Measurements from ENCODE around the gene BMPR2. TPM values are rescaled to one million over a fixed set of nuclear protein-coding genes. Genes with fewer than 3 reads are reported as not detected.
"Not testable (repeated sequence)": the region's sequence is repeated elsewhere in the genome, so short reads cannot be mapped to it uniquely, and the experiment has no call there.

Gene BMPR2
- total RNA-seq, 1 donor, result 12.9 TPM

- H3K27me3 ChIP-seq (ENCODE audit: insufficient read depth, low read length), result no peaks in the 10 kb centered on the region
- no peaks in the 10 kb centered on the region for H3K4me1 ChIP-seq (ENCODE audit: insufficient read depth, low read length)
- H3K9me3 ChIP-seq (ENCODE audit: low read depth, low read length), result no peaks in the 10 kb centered on the region
Measured at GRCh38 chr2:202564226-202564625, 188.1 kb downstream of the BMPR2 start.

GRCh38 chr2:202566286-202566685, 190.2 kb downstream of the BMPR2 start:
- Histone ChIP-seq H3K9me3 (ENCODE audit: low read depth, low read length) (no peaks in the 10 kb centered on the region), H3K27me3 (ENCODE audit: insufficient read depth, low read length) (no peaks in the 10 kb centered on the region), H3K4me1 (ENCODE audit: insufficient read depth, low read length) (no peaks in the 10 kb centered on the region), H3K4me3 (ENCODE audit: low read length) (no peak overlapping the region)

More at GRCh38 chr2:202564226-202564625, 188.1 kb downstream of the BMPR2 start:
- no peak overlapping the region for H3K4me3 ChIP-seq (ENCODE audit: low read length)

DNA sequence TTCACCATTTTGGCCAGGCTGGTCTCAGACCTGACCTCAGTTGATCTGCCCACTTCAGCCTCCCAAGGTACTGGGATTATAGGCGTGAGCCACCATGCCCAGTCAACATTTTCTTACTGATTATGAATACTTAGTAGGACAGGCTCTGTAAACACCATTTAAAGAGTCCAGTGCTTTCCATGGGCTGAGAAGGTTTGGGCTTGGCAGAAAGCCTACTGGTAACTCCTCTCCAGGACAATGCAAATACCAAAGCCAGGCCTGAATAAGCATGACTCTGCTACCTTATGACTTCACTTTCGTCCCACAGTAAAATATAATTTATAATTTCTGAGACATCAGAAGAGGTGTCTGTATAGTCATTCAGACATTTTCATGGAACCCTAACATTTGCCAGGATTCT, 198.4 kb downstream of the BMPR2 start:
- no peak overlapping the region for H3K4me3 ChIP-seq (ENCODE audit: low read length)
- H3K4me1 ChIP-seq (ENCODE audit: insufficient read depth, low read length), result no peaks in the 10 kb centered on the region
- H3K9me3 ChIP-seq (ENCODE audit: low read depth, low read length), result no peaks in the 10 kb centered on the region
- H3K27me3 ChIP-seq (ENCODE audit: insufficient read depth, low read length), result no peaks in the 10 kb centered on the region

GRCh38 chr2:202575194-202575593, 199.1 kb downstream of the BMPR2 start:
- not testable (repeated sequence) for H3K4me3 ChIP-seq (ENCODE audit: low read length); H3K9me3 ChIP-seq (ENCODE audit: low read depth, low read length); H3K4me1 ChIP-seq (ENCODE audit: insufficient read depth, low read length); H3K27me3 ChIP-seq (ENCODE audit: insufficient read depth, low read length)

GRCh38 chr2:202577250-202578183, 201.4 kb downstream of the BMPR2 start:
- Histone ChIP-seq H3K4me3 (ENCODE audit: low read length) (no peak overlapping the region), H3K9me3 (ENCODE audit: low read depth, low read length) (no peaks in the 10 kb centered on the region), H3K4me1 (ENCODE audit: insufficient read depth, low read length) (no peaks in the 10 kb centered on the region), H3K27me3 (ENCODE audit: insufficient read depth, low read length) (no peaks in the 10 kb centered on the region)

- H3K4me1 ChIP-seq (ENCODE audit: insufficient read depth, low read length); H3K9me3 ChIP-seq (ENCODE audit: low read depth, low read length); H3K27me3 ChIP-seq (ENCODE audit: insufficient read depth, low read length); H3K4me3 ChIP-seq (ENCODE audit: low read length): not testable (repeated sequence)
Measured at GRCh38 chr2:202582846-202583245, 206.7 kb downstream of the BMPR2 start.

- Histone ChIP-seq H3K9me3 (ENCODE audit: low read depth, low read length) (no peaks in the 10 kb centered on the region), H3K27me3 (ENCODE audit: insufficient read depth, low read length) (no peaks in the 10 kb centered on the region), H3K4me1 (ENCODE audit: insufficient read depth, low read length) (peaks cover 5% of the 10 kb centered on the region)
Measured at GRCh38 chr2:202583709-202584219, 207.6 kb downstream of the BMPR2 start.

GRCh38 chr2:202588647-202589581, 212.8 kb downstream of the BMPR2 start:
- no peak overlapping the region for H3K4me3 ChIP-seq (ENCODE audit: low read length)

More at GRCh38 chr2:202583709-202584219, 207.6 kb downstream of the BMPR2 start:
- H3K4me3 ChIP-seq (ENCODE audit: low read length), result no peak overlapping the region

GRCh38 chr2:202589582-202589949, 213.4 kb downstream of the BMPR2 start:
- H3K9me3 ChIP-seq (ENCODE audit: low read depth, low read length), result no peaks in the 10 kb centered on the region
- no peaks in the 10 kb centered on the region for H3K27me3 ChIP-seq (ENCODE audit: insufficient read depth, low read length)
- H3K4me3 ChIP-seq (ENCODE audit: low read length), result no peak overlapping the region
- H3K4me1 ChIP-seq (ENCODE audit: insufficient read depth, low read length), result peaks cover 8% of the 10 kb centered on the region

More at GRCh38 chr2:202588647-202589581, 212.8 kb downstream of the BMPR2 start:
- H3K4me1 ChIP-seq (ENCODE audit: insufficient read depth, low read length), result peaks cover 8% of the 10 kb centered on the region
- H3K9me3 ChIP-seq (ENCODE audit: low read depth, low read length), result no peaks in the 10 kb centered on the region
- no peaks in the 10 kb centered on the region for H3K27me3 ChIP-seq (ENCODE audit: insufficient read depth, low read length)

DNA sequence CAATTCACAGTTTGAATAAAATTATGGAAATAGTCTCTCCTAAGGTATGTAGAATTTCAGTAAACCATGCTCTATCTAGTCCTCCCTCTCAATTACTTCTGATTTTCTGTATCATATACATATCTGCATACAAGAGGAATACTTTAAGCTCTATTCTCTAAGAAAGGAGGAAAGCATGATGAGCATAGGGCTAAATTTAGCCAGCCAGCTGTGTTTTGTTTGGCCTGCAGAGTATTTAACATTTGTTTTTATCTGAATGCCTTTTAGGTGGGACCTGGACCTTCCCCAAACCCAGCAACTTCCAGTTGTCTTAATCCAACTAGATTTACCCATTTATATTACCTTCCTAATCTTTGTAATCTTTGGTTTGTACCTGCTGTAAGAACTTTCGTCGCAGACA, 216.4 kb downstream of the BMPR2 start:
- Histone ChIP-seq H3K4me3 (ENCODE audit: low read length) (no peak overlapping the region), H3K9me3 (ENCODE audit: low read depth, low read length) (no peaks in the 10 kb centered on the region), H3K4me1 (ENCODE audit: insufficient read depth, low read length) (peaks cover 8% of the 10 kb centered on the region), H3K27me3 (ENCODE audit: insufficient read depth, low read length) (no peaks in the 10 kb centered on the region)

GRCh38 chr2:202599105-202599504, 223.0 kb downstream of the BMPR2 start:
- Histone ChIP-seq H3K4me3 (ENCODE audit: low read length) (no peak overlapping the region), H3K27me3 (ENCODE audit: insufficient read depth, low read length) (no peaks in the 10 kb centered on the region), H3K4me1 (ENCODE audit: insufficient read depth, low read length) (no peaks in the 10 kb centered on the region), H3K9me3 (ENCODE audit: low read depth, low read length) (no peaks in the 10 kb centered on the region)

DNA sequence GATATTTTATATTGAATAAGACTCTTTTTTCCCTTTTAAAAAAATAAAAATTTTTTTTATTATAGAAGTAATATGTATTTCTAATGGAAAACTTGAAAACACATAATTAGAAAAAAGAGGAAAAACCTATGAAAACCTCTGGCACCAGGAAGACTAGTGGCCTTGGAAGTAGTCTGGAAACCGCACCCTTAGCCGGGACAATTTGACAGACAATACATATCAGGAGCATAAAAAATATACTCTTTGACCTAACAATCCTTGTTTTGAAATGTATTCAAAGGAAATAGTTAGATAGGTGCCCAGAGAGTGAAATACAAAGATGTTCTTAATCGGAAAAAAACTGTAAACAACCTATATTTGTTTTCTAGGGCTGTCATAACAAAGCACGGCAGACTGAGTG, 223.8 kb downstream of the BMPR2 start:
- Histone ChIP-seq H3K27me3 (ENCODE audit: insufficient read depth, low read length) (no peaks in the 10 kb centered on the region), H3K9me3 (ENCODE audit: low read depth, low read length) (no peaks in the 10 kb centered on the region), H3K4me3 (ENCODE audit: low read length) (no peak overlapping the region), H3K4me1 (ENCODE audit: insufficient read depth, low read length) (peaks cover 3% of the 10 kb centered on the region)

- Histone ChIP-seq H3K27me3 (ENCODE audit: insufficient read depth, low read length) (no peaks in the 10 kb centered on the region), H3K4me3 (ENCODE audit: low read length) (no peak overlapping the region), H3K9me3 (ENCODE audit: low read depth, low read length) (no peaks in the 10 kb centered on the region), H3K4me1 (ENCODE audit: insufficient read depth, low read length) (peaks cover 20% of the 10 kb centered on the region)
Measured at GRCh38 chr2:202604699-202605098, 228.6 kb downstream of the BMPR2 start.

GRCh38 chr2:202605174-202605573, 229.0 kb downstream of the BMPR2 start:
- peaks cover 25% of the 10 kb centered on the region for H3K4me1 ChIP-seq (ENCODE audit: insufficient read depth, low read length)
- H3K4me3 ChIP-seq (ENCODE audit: low read length), result no peak overlapping the region
- no peaks in the 10 kb centered on the region for H3K9me3 ChIP-seq (ENCODE audit: low read depth, low read length)
- H3K27me3 ChIP-seq (ENCODE audit: insufficient read depth, low read length), result no peaks in the 10 kb centered on the region
